Breast epithelium (tissue), 4 donors: ENCODE measurements around the gene FAHD2B. TPM values are rescaled to one million over a fixed set of nuclear protein-coding genes. Genes with fewer than 3 reads are reported as not detected.
"Not testable (repeated sequence)": the region's sequence is repeated elsewhere in the genome, so short reads cannot be mapped to it uniquely, and the experiment has no call there.

ENCODE experiments used
- DNase-seq, 2 donors: peaks; one replicate each; pipeline ENCODE4 v3.0.0-alpha.2; 2019; ENCODE audit warnings: low spot score in 2 of 2
- H3K27ac ChIP-seq, 2 donors: fragments of 200-600 bp; sonication (generic) in 1 of 2; one replicate each; pipeline ENCODE4 v1.5.1; 2016 to 2019; ENCODE audit warnings: mild to moderate bottlenecking in 1 of 2
- H3K27me3 ChIP-seq, 2 donors: fragments of 200-600 bp; sonication (generic) in 1 of 2; one replicate each; pipeline versions ENCODE4 v1.5.1 to v1.6.0; 2017 to 2019; ENCODE audit warnings: control low read depth in 1 of 2, mild to moderate bottlenecking in 1 of 2
- H3K36me3 ChIP-seq: fragments of 200-600 bp; one replicate; pipeline ENCODE4 v1.5.1; 2019
- H3K4me1 ChIP-seq, 2 donors: fragments of 200-600 bp; sonication (generic); one replicate each; pipeline ENCODE4 v1.5.1; 2016 to 2019; ENCODE audit warnings: control low read depth in 1 of 2
- H3K4me3 ChIP-seq, 3 donors: fragments of 200-600 bp; sonication (generic); 1 replicate in 2 of 3; 2 replicates in 1 of 3; pipeline ENCODE4 v1.5.1; 2016 to 2019; ENCODE audit warnings: mild to moderate bottlenecking in 3 of 3, moderate library complexity in 2 of 3
- H3K9me3 ChIP-seq, 2 donors: fragments of 200-600 bp; sonication (generic) in 1 of 2; one replicate each; pipeline ENCODE4 v1.5.1; 2016 to 2019; ENCODE audit warnings: control low read depth in 1 of 2
- intact Hi-C: fragments of 100-400 bp; cut with DNase I; formaldehyde crosslinking; loops from one replicate; pipeline ENCODE4 v1.15.1; 2023; ENCODE audit warnings: low total_unique reads
- total RNA-seq, 3 donors: library from RNA; depleted of rRNA; stranded (reverse); fragments of >200 nt; gene quantifications; one replicate each; pipeline ENCODE4 v1.1.0, GENCODE V29; 2016
- TF ChIP-seq, protein P1 (sequence below), 3 donors: fragments of 450-650 bp; IDR thresholded peaks; one replicate each; pipeline ENCODE4 v1.5.1; 2016 to 2017; ENCODE audit warnings: antibody characterized with exemption in 3 of 3, mild to moderate bottlenecking in 3 of 3, moderate library complexity in 3 of 3

Gene FAHD2B
- total RNA-seq, result 10 to 100 TPM; 14.0 to 17.7 (median 15.2) TPM

DNA sequence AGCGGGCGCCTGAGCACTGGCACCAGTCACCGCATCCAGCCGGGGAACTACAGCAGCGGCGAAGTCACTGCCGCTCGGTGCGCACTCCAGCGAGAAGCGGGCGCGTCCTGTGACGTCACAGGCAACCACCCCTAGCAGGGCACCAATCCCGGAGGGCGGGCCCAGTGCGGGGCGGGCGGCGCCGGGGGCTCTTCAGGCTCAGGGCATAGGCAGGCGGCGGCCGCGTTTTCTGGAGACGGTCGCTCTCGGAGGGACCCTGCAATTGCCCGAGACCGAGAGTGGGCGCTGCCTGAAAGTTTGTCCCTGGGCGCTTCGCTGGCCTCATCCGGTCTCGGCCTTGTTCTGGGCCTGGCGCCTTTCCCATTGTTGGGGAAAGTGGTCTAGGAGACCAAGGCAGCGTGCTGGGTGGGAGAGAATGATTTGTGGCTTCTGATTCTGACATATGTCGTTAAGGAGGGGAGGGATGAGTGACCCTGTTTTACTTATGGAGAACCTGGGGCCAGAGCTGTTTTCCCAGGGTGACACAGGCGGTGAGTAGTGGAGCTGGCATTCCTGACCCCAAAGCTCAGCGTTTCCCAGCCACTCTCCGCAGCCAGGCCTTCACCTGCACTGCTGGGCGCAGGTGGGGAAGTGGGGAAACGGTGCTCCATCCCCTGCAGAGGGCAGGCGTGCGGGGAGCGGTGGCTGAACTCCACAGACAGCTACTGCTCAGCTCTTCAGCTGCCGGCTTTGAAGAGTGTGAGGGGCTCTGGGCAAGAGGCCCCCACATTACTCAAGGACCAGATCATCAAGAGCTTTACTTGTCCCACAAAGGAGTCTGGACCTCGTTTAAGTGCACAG lies at the start of gene FAHD2B:
TSS of gene FAHD2B (minus strand) at position 111 of the 840 bp plus-strand sequence. CDS start 3,176 bp downstream, outside the sequence.
- H3K36me3 ChIP-seq, H3K9me3 ChIP-seq, intact Hi-C loops, H3K27me3 ChIP-seq, H3K4me1 ChIP-seq: not testable (repeated sequence)
- Histone ChIP-seq H3K27ac (peak within 1 kb of the TSS; percentile 43 to 89), H3K4me3 (peak within 1 kb of the TSS; percentile 36 to 65 (median 48))
- peak; percentile 66 to 81 for DNase-seq

GRCh38 chr2:97144016-97144415 lies 49.3 kb upstream of the FAHD2B start:
- H3K9me3 ChIP-seq, H3K4me3 ChIP-seq, H3K36me3 ChIP-seq, DNase-seq, H3K27ac ChIP-seq, H3K4me1 ChIP-seq, H3K27me3 ChIP-seq, intact Hi-C loops: not testable (repeated sequence)

- intact Hi-C loops, H3K4me3 ChIP-seq, H3K4me1 ChIP-seq, H3K27me3 ChIP-seq, DNase-seq, H3K27ac ChIP-seq, H3K9me3 ChIP-seq, H3K36me3 ChIP-seq: not testable (repeated sequence)
Measured at GRCh38 chr2:97129090-97129489, 34.4 kb upstream of the FAHD2B start.

- intact Hi-C loops, H3K27me3 ChIP-seq, H3K36me3 ChIP-seq, H3K4me1 ChIP-seq, DNase-seq, H3K9me3 ChIP-seq: not testable (repeated sequence)
- H3K4me3 ChIP-seq, result peak overlapping the region; percentile 61 to 92 (median 74)
- H3K27ac ChIP-seq, result peak overlapping the region; percentile 84 to 95
Measured at GRCh38 chr2:97113882-97114255, 19.2 kb upstream of the FAHD2B start.

GRCh38 chr2:97113050-97113881 lies 18.6 kb upstream of the FAHD2B start, which contains the start of gene ANKRD36:
Gene ANKRD36 (plus strand): TSS chr2:97113153. CDS start chr2:97113740, 587 bp downstream.
- H3K9me3 ChIP-seq, H3K4me1 ChIP-seq, H3K36me3 ChIP-seq, intact Hi-C loops, H3K27me3 ChIP-seq: not testable (repeated sequence)
- TF ChIP-seq, protein P1, sequence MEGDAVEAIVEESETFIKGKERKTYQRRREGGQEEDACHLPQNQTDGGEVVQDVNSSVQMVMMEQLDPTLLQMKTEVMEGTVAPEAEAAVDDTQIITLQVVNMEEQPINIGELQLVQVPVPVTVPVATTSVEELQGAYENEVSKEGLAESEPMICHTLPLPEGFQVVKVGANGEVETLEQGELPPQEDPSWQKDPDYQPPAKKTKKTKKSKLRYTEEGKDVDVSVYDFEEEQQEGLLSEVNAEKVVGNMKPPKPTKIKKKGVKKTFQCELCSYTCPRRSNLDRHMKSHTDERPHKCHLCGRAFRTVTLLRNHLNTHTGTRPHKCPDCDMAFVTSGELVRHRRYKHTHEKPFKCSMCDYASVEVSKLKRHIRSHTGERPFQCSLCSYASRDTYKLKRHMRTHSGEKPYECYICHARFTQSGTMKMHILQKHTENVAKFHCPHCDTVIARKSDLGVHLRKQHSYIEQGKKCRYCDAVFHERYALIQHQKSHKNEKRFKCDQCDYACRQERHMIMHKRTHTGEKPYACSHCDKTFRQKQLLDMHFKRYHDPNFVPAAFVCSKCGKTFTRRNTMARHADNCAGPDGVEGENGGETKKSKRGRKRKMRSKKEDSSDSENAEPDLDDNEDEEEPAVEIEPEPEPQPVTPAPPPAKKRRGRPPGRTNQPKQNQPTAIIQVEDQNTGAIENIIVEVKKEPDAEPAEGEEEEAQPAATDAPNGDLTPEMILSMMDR (IDR thresholded peaks at IDR 0.05), result peak in 2 of 3 donors; percentile 30 to 49
- peak within 1 kb of the TSS; percentile 84 to 95 for H3K27ac ChIP-seq
- H3K4me3 ChIP-seq, result peak within 1 kb of the TSS; percentile 61 to 92 (median 74)
- peak; percentile 61 to 71 for DNase-seq

DNA sequence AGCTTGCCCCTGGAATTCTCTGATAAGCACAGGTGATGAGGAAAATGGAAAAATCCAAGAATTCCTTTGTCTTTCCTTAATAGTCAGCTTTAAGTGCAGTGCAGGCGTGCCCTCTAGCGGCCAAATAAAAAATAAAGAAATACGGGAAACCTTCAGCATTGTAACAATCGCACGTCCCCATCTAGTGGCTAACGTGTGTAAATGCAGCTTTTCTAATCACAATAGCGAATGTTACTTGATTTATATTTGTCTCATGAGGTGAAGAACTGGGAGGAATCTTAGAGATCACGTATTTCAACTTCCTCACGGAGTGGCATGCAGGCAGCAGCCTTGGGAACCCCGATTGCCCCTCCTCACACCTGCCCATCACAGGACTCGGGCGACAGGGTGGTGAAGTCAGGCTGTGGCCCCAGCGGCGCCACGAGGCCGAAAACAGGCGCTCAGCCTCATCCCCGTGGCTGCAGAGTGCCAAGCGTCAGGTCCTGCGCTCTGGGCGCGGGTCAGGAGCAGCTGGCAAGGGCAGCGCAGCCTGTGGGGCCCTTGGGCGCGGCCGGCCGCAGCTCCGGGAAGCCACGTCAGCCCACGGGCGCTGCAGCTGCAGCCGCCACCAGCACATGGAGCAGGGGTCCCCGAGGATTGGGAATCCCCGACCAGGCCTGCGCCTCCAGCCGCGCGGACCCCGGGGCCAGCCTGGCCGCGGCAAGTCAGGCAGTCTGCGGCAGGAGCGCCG lies 17.8 kb upstream of the FAHD2B start:
- not testable (repeated sequence) for H3K4me1 ChIP-seq
- H3K27ac ChIP-seq, result peak overlapping the region; percentile 84 to 95

DNA sequence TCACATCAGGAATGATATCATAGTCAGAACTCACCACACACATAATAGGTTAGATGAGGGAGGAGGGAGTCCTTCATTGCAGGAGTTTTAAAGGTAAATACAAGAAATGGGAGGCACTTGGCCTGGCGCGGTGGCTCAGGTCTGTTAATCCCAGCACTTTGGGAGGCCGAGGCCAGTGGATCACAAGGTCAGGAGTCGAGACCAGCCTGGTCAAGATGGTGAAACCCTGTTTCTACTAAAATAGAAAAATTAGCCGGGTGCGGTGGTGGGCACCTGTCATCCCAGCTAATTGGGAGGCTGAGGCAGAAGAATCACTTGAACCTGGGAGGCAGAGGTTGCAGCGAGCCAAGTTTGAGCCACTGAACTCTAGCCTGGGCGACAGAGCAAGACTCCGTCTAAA lies 16.6 kb upstream of the FAHD2B start:
- H3K36me3 ChIP-seq, H3K4me1 ChIP-seq, H3K9me3 ChIP-seq, DNase-seq, H3K27me3 ChIP-seq, intact Hi-C loops, H3K27ac ChIP-seq, H3K4me3 ChIP-seq: not testable (repeated sequence)

More for the DNA sequence above, 17.8 kb upstream of the FAHD2B start:
- H3K36me3 ChIP-seq, H3K27me3 ChIP-seq, H3K9me3 ChIP-seq, intact Hi-C loops: not testable (repeated sequence)
- H3K4me3 ChIP-seq, result peak overlapping the region; percentile 61 to 92 (median 74)
- TF ChIP-seq, protein P1 (IDR thresholded peaks at IDR 0.05), result peak; percentile 96 to 98 (median 98)
- peak in 1 of 2 donors; percentile 59 for DNase-seq

DNA sequence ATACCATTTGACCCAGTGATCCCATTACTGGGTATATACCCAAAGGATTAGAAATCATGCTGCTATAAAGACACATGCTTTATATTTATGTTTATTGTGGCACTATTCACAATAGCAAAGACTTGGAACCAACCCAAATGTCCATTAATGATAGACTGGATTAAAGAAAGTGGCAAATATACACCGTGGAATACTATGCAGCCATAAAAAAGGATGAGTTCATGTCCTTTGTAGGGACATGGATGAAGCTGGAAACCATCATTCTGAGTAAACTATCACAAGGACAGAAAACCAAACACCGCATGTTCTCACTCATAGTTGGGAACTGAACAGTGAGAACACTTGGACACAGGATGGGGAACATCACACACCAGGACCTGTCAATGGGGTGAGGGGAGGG lies 12.2 kb upstream of the FAHD2B start:
- H3K4me1 ChIP-seq, DNase-seq, H3K9me3 ChIP-seq, intact Hi-C loops, H3K36me3 ChIP-seq, H3K27ac ChIP-seq, H3K27me3 ChIP-seq, H3K4me3 ChIP-seq: not testable (repeated sequence)

DNA sequence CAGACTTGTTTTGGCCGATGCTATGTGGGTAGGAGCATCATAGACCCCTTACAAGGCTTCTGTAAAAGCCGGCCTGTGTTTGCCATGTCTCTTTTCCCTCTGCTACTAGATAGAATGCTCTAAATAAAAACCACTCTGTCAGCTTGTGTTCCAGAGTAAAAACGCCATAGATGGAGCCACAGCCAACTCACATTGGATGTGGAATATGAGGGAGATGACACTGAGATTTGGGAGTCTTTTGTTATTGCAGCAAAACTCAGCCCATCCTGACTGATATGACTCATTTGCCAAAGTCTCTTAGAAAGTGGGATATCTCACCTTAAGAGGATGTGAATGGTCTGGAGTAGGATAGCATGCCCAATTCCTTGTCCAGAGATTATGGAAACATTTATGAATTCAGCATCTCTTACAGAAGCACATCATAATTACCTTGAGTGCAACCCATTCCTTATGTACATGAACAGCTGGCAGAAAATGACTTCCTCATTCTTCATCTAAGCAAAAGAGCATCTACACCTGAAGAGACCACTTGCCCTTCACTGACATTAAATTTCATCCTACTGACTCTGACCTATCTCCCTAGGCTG lies 4.2 kb upstream of the FAHD2B start:
- H3K27me3 ChIP-seq, H3K27ac ChIP-seq, DNase-seq, H3K4me3 ChIP-seq, H3K9me3 ChIP-seq, H3K36me3 ChIP-seq, intact Hi-C loops, H3K4me1 ChIP-seq: not testable (repeated sequence)
